HG03432 (cell line): ENCODE data around the gene SNX8.
A peak's percentile ranks its signal among the peaks of the same experiment; 100 is the strongest.

Experiments
- ATAC-seq: cut with Tn5 transposase; IDR thresholded peaks from one replicate; pipeline ENCODE4 v1.9.1; 2021; ENCODE audit warnings: mild to moderate bottlenecking, moderate library complexity; ENCODE audit not compliant: unreplicated experiment

The SNX8 gene

DNA sequence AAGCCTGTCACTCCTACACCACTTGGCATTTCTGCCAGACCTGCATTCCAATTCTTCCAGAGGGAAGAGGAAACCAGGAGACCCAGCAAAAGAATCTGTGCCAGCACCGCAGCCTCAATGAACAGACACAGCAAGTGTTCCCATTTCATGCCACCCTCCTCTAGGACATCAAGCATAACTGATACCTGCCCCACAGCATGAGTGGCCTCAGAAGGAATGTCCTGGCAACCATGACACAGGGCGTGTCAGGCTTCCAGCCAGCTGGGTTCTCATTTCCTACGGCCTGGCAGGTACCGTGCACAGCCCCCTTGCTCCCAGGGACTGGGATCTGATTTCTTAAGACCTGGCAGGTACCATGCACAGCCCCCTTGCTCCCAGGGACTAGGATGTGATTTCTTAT lies 89.3 kb downstream of the SNX8 start:
- ATAC-seq = no peak

DNA sequence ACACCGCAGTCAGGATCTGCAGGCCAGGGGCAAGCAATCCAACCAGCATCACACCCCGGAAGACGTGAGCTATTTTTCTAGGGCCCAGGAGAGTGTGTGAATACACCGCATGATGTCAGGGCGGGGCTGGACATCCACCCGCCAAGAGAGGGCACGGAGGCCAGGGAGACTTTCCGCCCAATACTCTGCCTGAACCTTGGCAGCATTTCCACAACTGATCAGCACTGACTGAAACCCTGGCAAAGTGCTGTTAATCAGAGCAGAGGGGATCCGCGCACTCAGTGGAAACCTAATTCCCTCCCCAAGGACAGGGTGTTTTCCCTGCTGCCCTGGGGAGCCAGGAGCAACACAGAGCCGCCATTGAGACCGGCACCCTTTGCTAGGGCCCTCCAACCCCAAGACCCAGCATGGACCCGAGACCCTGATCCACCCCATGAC lies 89.7 kb downstream of the SNX8 start:
- no peak for ATAC-seq

DNA sequence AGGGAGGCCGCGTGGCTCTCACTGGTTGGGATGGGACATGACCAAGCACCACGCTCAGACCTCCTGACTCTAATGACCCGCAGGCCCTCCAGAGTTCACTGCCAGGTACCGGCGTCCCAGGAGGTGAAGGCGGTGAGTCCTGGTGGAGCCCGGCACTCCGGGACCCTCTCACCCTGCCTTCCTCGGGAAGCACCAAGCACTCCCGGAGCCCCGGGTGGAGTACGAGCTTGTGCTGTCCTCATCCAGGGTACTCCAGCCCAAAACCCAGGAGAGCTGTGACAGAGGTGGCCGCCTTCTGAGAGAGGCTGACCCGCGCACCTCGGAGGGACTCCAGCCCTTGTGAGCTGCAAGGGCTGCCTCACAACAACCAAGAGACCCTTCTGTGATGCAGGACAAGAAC lies 90.9 kb downstream of the SNX8 start:
- ATAC-seq = no peak

DNA sequence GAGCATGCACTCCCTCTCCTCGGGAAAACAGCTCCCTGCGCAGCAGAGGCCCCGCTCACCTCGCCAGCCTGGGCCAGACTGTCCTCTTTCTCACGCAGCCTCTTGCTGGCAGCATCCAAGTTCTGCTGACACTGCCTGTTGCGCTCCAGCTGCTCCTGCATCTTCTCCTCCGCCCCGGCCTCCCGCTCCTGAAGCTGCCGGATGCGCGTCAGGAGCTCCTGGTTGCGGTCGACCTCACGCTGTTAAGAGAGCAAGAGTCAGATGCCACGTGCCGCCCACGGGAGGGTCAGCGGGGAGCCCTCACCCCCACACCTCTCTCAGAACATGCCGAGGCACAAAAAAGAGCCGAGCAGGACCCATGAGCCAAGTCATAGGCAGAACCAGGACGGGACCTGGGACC lies 91.7 kb downstream of the SNX8 start:
- no peak for ATAC-seq

DNA sequence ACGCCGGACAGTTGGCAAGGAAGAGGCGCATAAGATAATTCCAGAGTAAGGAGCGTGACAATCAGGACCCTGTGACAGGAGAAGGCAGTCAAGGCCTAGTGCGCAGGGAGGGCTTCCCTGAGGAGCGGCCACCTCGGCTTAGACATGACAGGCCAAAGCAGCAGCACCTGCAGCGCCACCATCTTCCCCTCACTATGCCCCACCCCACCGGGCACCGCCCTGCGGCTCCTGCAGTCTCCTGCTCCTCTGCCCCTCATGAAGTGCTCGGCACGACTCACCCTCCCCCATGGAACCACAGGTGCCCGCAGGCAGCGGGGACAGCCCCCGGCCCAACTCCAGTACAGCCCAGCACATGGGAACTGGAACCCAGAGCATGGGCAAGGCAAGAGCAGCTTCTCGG lies 93.3 kb downstream of the SNX8 start:
- no peak for ATAC-seq

DNA sequence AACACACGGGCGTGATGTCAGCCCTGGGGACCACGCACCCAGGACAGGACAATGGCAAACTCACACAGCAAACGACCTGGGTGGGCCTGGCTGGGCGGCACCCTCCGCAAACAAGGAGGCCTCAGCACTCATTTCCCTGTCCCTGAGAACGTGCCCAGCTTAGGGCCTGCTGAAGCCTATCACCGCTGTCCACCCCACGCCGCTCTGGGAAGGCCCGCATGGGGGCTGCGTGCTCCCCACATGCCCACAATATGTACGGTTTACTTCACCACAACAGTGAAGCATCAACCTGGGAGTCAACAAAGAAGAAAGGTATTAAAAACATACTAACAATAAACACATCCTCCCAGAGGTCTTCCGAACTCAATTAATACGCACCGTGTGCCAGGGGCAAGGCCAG lies 93.7 kb downstream of the SNX8 start:
- no peak for ATAC-seq

DNA sequence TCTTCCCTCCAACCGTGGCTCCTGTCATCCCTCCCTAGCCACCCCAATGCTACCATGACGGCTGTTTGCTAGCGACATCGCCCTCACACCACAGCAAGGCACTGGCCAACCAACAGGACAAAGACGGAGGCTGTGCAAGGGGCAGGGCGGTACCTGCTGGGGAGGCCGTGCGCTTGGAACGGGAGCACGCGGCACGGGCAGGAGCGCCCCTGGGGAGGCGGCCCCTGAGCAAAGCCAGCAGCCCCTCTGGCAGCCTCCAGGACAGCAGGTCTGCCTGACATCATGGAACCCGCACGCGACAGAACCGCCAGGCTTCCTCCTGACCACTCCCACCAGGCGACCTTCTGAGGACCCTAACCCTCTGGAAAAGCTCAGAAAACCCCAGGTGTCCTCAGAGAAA lies 94.2 kb downstream of the SNX8 start:
- no peak for ATAC-seq

DNA sequence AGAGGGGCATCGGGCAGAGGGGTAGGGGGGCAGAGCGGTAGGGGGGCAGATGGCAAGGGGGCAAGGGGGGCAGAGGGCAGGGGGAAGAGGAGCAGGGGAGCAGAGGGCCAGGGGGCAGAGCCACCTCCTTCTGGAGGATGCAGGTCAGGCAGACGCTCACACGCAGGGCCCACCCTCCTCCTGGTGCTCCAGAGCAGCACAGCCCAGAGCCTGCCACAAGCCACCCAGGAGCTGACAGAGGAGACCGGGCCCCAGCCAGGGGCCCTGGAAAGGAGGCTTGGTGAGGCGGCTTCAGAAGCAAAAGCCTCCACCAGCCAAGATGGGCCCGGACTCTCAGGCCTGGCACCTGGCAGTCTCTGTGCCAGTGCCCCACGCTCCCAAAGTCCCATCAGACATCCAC lies 94.6 kb downstream of the SNX8 start:
- ATAC-seq = no peak

DNA sequence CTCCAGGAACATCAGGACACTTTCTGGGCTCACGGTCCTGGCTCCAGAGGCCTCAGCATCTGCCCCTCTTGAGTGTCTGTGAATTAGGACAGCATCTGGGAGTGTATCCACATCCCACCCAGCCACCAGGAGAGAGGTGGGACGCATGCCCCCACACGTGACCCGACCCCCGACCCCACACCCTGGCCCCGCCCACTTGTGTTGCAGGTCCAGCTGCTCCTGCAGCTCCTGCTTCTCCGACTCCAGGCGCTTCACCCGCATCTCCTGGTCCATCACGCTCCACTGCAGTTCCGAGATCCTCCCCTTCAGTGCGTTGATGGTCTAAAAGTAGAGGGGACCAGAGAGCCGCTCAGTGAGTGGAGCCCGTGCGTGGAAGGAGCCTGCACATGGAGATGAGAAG lies 95.1 kb downstream of the SNX8 start:
- ATAC-seq = no peak

DNA sequence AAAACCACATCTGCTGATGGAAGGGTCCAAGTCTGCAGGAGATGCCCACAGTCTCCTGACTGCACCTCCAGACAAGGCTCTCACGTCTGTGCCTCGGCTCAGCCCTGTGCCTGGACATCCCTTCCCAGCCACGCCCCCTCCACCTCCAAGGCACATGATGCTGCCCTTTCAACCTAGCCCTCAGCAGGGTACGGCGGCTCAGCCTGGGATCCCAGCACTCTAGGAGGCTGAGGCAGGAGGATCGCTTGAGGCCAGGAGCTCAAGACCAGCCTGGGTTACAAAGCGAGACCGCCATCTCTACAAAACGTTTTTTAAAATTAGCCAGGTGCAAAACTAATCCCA lies 95.8 kb downstream of the SNX8 start:
- ATAC-seq = no peak

DNA sequence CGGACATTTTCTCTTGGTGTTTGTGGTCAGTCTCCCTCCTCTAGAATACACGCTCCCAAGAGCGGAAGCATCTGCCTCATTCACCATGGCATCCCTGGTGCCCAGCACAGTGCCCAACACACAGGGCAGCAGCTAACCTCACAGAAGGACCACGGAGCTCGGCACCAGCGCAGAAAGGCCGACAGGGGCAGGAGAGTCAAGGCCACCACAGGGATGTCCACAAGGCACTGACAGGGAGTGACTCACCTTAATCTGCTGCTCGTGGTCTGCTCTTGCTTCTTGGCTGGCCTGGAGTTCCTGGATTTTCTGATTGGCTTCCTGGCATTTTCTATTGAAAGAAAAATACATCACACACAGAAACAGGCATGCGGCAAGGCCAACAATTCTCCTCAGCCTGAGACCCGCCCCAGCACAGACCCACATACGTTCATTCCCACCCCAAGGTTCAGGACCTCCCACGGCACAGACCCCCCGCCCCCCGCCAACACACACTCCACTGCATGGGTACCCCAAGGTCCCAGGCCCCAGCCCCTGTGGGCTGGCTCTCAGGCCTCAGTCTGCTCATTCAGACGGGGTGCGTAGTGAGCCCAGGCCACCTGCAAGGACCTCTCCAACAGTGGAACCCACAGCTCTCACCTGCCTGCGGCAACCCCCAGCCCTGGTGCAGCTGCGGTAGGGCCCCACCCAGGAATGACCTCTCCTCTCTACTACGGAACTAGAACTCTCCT lies 96.4 kb downstream of the SNX8 start:
- no peak for ATAC-seq

DNA sequence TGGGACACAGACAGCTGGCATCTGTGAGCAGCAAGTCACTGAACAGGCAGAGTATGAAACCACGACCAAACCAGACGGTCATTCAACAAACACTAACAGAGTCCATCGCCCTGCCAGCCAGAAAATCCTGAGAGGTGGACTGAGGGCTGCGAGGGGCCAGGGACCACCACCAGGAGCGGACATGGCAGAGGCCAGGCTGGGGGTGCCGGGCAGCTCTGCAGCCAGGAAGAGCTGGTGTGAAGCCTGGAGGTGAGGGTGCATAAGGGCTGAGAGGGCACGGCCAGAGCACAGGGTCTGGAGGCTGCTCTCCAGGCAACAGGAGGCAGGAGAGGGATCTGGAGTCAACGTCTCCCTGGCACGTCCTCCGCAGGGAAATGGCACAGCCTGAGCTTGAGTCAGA lies 97.0 kb downstream of the SNX8 start:
- no peak for ATAC-seq

DNA sequence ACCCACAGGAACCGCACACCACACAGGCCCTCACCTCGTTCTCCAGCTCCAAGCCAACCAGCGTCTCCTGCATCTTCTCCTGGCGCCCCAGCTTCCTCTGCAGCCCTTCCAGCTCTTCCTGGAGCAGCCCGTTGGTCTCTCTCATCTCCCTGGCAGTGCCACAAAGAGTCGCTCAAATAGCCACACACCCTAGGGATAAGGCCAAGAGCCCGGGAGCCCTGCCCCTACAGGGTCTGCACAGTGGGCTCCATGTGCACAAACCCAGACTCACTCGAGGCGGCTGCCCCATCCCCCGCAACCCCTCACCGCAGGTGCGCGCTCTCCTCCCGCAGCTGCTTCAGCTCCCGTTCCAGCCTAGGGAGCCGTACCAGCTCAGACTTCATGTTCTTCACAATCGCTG lies 98.4 kb downstream of the SNX8 start:
- ATAC-seq = no peak

DNA sequence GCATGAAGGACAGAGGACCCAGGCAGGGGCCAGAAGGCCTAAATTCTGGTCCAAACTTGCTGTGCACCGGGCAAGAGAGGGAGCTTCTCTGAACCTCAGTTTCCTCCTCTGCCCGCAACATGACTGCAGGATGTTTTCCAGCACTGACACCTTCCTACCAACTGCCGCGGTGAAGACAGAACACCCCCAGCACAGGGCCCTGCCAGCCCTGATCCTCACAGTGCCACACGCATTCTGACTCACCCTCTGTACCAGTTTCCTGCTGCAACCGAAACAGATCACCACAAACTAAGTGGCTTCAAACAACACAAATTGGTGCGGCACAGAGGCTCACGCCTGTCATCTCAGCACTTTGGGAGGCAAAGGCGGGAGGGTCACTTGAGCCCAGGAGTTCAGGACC lies 99.6 kb downstream of the SNX8 start:
- no peak for ATAC-seq

DNA sequence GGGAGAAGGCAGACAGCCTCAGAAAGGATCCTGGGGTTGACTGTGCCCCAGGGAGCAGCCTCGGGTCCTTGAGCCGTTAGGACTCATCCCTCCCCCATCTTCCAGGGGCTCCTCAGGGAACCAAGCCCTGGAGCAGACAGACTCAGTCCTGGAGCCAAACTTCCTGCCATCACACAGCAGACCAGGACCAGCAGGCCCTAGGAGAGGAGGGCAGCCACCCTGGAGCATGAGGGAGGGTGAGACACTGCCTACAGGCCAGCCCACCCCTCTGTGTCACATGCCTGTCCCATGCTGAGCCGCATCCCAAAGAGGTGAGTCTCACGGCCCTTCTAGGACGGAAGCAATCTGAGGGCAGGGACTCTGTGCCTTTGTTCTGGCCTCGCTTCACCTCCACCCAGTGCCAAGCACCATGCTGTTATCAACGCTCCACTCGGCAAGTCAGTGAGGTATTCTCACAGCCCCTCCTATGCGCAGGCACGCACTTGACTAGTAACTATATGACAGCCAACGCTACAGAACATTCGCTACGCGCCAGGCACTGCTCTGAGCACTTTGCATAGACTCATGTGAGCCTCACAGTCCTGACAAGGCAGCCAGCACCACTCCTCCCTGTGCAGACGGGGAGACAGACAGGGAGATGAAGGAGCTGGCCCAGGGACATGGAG lies 100.6 kb downstream of the SNX8 start:
- ATAC-seq = no peak

DNA sequence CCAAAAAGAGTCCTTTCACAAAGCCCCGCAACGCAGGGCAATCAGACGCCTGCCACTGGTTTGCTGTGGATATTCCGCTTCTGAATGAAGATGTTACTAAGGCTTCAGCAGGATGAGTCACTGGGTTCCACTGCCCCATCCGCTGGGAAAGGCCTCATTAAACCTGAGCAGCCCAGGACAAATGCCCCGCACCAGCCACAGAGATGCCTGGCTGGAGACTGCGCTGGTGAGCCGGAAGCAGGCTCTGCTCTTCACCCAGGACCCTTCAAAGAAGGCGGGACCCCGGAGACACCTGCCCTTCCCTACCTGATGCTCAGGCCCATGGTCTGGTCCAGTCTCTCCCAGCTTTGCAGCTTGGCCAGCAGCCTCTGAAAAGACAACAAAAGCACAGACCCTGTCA lies 101.3 kb downstream of the SNX8 start:
- ATAC-seq = no peak

DNA sequence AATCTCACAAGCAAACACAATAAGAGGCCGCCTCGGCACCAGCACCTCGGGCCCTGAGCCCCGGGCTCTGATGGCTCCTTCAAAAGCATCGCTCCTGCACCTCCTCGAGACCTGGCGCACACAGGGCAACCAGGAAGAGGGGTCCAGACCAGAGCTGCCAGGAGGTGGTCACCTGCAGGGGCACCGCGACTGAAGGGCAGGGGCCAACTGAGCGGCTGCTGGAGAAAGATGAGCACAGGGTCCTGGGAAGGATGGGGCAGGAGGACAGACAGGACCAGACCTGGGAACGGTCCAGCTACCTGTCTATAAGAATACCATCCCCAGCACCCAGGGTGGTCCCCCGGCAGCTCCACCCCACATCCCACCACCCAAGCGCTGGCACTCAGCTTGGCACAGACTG lies 102.3 kb downstream of the SNX8 start:
- no peak for ATAC-seq

DNA sequence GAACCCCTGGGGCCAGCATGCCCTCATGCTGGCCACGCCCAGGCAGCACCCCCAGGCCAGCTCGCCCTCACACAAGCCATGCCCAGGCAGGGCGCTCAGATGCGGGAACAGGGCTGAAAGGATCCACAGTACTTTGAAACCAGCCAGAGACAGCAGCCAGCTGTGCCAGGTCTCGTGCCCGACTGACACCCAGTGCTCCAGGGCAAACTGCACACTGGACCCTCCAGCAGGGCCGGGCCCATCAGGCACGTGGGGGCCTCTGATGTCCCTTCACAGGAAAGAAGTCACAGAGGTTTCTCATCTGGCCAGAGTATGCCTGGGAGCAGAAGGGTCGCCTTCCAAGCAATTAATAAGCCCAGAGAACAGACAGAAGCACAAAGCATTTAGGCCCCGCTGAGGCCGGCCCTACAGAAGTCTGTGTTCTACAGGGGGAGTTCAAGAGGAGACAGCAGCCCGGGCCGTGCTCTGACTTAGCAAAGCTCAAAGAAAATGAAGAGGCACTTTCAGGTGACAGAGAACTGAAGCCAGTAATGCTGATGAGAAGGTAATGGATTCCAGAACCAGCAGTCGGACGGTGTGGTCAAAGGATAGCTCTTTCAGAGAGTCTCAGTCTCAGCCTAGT lies 102.9 kb downstream of the SNX8 start:
- ATAC-seq = no peak

DNA sequence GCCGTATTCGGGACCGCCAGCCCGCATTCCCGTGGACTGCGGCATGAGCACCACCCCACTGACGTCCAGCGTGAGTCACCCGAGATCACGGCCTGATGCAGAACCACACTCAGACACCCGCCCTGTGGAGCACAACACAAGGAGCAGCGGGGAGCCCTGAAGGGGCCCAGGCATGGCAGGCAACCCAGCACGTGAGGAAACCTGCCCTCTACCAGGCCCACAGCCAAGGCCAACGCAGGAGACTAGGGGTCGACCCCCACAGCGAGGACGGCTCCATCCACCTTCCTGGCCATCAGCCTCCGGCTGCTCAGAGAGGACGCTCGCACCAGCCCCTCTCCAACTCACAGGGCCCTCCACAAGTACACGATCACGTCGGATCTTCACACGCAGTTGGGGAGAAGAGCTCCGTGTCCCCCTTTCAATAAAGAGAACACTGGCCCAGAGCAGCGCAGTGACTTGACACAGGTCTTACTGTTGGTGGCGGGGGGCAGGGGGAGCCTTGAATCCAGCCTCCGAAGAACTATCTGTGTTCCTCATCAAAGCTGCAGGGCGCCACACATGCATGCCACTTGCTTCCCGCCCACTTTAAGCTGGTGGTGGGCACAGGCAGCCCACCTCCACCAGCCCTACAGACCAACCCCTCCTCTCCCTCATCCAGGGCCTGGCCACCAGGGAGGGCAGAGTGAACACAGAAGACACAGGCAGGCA lies 103.5 kb downstream of the SNX8 start:
- no peak for ATAC-seq

DNA sequence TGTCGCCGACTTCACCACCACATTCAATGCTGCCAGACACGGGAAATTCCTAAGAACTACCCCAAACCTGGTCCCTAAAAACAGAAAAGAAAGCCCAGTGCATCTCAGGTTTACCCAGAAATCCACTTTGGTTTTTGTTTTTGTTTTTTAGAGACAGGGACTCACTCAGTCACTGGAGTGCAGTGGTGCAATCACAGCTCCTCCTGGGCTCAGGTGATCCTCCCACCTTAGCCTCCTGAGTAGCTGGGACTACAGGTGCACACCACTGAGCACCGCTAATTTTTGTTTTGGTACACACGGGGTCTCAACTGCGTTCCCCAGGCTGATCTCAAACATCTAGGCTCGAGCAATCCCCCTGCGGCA lies 104.3 kb downstream of the SNX8 start:
- ATAC-seq = peak; percentile 22

DNA sequence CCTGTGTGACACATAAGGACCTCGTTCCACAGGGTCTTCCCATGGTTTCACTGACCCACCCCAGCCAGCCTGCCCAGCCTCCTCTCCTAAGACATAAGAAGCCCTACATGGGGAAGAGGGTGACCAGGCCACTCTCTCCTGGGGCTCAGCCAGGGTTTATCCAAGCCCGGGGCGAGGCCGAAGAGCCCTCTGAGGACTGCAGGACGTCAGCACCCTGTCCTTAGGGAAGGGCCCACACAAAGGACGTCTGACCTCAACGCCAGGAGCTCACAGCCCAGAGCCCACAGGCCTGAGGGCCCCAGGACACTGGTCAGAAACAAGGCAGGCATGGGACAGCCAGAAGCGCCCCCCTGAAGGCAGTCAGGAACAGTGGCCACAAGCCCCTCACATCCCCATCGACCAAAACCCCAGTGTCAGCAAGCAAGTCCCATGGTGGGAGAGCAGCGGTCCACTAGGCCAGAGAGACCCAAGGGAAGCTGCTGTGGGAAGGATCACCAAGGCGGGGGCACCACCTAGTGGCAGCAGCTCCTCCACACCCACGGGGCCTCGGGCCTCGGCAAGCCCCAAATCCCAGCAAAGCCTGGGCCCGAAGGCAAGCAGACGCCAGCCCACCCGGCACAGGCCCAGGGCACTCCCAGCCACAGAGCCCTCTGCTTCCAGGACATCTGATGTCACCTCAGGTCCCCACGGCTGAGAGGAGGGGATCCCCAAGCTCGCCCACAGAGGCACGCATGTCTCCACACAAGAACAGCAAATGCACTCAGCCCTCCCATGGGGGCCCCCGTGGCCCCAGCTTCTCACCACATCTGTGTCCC lies 104.9 kb downstream of the SNX8 start:
- ATAC-seq = peak; percentile 60
